WI38 (cell line): ENCODE data around the gene GDPD3.

ENCODE experiments used
- H3K4me3 ChIP-seq: 2 replicates; pipeline ENCODE4 v1.5.1; 2011; ENCODE audit warnings: low read depth, mild to moderate bottlenecking, control low read depth, low read length
- TF ChIP-seq, protein P1 (sequence below): IDR thresholded peaks from 2 replicates; pipeline ENCODE4 v1.5.1; 2012; ENCODE audit warnings: low read depth, mild to moderate bottlenecking, control low read depth, low read length

The GDPD3 gene

DNA sequence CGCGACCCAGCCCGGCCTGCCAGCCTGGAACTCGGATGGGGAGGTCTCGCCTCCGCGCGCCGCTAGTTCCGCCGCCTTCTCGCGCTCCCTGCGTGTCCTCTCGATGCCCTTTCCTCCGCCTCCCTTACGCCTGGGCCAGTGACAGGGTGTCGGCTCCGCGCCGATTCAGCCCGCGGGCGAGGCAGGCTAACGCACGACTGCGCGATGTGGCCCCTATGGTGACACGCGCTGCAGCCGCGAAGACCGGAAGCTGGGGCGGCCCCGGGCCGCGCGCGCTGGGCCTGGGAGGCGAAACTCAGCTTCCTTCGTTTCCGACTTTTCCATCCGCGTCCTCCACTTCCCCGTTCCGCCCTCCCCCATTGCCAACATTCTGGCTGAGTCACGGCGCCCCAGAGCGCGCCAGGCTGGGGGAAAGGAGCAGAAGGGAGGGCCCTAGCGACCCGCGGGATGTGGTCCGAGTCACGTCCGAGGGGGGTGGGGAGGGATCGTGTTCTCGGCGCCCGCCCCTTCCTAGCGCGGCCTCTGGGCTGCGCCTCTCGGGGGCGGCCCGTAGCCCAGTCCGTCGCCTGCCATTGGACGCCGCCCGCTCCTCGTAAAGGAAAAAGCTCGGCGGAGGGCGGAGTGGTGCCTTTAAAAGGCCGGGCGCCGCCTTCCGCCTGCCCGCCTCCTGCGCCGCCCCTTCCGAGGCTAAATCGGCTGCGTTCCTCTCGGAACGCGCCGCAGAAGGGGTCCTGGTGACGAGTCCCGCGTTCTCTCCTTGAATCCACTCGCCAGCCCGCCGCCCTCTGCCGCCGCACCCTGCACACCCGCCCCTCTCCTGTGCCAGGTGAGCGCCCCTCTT lies 48.0 kb downstream of the GDPD3 start, which contains the start of gene ALDOA:
Gene ALDOA, plus strand, starts transcription at position 659 of the 841 bp plus-strand sequence. CDS start 1,138 bp downstream, outside the sequence.
- peak within 1 kb of the TSS; percentile 99 for H3K4me3 ChIP-seq
- TF ChIP-seq, protein P1, sequence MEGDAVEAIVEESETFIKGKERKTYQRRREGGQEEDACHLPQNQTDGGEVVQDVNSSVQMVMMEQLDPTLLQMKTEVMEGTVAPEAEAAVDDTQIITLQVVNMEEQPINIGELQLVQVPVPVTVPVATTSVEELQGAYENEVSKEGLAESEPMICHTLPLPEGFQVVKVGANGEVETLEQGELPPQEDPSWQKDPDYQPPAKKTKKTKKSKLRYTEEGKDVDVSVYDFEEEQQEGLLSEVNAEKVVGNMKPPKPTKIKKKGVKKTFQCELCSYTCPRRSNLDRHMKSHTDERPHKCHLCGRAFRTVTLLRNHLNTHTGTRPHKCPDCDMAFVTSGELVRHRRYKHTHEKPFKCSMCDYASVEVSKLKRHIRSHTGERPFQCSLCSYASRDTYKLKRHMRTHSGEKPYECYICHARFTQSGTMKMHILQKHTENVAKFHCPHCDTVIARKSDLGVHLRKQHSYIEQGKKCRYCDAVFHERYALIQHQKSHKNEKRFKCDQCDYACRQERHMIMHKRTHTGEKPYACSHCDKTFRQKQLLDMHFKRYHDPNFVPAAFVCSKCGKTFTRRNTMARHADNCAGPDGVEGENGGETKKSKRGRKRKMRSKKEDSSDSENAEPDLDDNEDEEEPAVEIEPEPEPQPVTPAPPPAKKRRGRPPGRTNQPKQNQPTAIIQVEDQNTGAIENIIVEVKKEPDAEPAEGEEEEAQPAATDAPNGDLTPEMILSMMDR, result no peak

DNA sequence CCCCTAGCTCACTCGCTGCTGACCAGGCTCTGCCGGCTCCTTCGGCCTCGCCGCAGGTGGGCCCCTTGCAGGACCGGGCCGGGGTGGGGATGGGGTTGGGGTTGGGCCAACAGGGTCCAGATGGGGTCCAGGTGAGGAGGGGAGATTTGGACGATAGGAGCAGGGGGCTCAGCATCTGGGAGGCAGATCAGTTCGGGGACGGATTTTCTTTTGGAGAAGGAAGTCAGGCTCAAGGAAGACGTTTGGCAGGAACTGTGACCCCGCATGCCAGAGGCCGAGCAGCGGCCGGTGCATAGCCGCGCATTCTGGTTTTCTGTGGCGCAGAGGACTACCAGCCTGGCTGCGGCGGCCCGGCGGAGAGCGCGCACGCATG lies 48.6 kb downstream of the GDPD3 start:
- TF ChIP-seq, protein P1, result no peak
- peak overlapping the region; percentile 61 for H3K4me3 ChIP-seq

DNA sequence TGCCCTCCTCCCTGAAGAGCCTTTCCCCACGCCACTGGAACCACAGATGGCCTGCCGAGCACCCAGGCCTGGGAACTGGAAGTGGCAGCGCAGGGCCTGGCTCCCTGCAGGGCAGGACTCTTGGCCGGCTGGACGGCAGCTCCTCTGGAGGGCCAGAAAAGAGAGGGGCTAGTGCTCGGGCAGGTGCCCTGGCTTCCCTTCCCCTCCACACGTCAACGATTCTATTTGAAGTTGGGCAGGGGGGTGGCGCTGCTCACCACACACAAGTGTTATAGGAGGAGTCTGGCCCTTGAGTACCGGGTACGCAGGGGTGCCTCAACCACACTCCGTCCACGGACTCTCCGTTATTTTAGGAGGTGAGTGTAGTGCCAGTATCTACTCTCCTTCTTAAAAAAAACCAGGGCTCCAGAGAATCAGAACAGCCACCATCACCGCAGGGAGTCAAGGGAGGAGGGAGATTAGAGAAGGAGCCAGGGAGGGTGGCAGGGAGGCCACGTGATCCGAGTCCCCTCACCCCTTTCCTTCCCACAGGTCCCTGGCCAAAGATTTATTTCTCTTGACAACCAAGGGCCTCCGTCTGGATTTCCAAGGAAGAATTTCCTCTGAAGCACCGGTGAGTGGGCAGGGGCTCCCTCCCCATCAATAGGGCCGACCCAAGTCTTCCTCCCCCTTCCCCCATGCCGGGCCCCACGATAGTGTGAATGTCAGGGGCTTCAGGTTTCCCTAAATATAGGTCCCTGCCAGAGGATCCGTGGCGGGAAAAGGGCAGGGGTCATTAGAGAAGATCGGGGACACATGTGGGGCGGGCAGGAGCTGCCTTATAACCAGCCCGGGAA lies 49.2 kb downstream of the GDPD3 start:
- peak overlapping the region; percentile 61 for H3K4me3 ChIP-seq
- TF ChIP-seq, protein P1, result no peak

DNA sequence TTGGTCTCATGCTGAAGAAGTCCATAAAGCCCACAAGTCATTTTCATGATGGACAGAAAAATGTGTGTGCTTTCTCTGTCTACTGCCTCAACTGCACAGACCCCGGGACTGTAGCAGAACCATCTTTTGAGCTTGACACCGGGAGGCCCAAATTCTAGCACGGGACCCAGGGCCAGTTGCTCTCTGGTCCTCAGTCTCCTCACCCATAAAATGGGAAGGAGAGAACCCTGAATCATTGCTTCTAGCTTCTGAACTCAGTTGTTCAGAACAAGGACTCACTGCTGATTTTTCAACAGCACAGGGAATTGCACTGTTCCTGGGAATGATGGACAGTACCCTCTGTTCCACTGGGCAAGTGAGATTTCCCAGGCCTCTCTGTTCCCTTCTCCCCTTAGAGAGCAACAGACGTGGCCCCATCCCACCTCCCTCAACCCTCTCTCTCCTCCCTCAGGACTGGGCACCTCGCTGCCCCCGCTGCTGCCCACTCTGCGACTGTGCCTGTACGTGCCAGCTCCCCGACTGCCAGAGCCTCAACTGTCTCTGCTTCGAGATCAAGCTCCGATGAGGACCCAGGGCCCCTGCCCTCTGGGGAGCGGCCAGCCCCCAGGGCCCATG lies 50.0 kb downstream of the GDPD3 start:
- H3K4me3 ChIP-seq, result peak overlapping the region; percentile 61; the same call in 1 of the 2 replicates
- TF ChIP-seq, protein P1, result no peak

DNA sequence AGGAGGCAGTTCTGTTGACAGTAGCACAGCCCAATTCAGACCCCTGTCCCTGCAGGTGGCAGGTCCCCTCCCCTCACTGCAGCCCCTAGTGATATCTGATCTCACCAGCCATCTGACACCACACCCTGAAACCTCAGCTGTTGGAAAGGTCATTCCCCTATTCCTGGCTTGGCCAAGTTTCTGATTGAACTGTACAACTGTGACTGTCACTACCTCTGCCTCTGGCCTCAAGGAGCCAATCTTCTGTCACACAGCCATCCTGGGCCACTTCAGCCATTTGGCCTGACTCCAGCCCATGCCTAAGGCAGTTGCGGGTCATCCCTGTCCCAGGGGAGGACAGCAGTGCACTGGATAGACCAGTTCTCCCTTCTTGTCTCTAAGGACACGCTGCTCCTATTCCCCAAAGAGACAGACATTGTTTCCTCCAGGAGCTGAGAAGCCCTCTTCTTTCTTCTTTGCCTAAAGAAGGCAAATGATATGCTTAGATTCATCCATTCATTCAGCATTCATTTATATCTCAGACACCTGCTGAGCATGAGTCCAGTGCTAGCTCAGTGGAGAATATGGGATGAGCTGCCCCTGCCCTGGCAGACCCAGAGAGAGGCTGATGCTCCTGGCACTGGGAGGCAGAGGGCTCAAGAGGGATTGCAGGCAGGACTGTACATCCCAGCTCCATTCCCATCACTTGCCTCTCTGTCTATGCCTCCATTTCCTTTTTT lies 52.3 kb downstream of the GDPD3 start:
- TF ChIP-seq, protein P1, result no peak

DNA sequence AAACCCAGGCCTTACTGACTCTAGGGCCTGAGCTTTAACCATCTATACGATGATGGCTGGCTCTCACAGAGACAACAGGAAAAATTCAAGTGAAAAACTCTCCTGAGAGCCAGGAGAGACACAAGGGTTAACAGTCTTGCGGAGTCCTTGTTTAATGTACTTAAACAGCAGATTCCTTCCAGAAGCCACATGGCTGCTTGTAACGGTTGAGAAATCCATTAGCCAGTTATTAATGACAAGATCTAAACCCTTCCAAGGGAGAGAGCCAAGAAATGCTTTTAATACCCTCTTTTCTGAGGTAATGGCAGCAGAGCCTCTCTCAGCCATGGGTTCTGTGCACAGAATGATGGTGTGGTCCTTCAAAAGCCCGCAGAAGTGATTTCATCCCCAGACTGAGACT lies 53.0 kb downstream of the GDPD3 start:
- H3K4me3 ChIP-seq, result no peak overlapping the region
- TF ChIP-seq, protein P1, result no peak

More for the DNA sequence above, 52.3 kb downstream of the GDPD3 start:
- no peak overlapping the region for H3K4me3 ChIP-seq
